Hepatocyte (in vitro differentiated cells): ENCODE data around the gene RESP18.

Experiments
- EZH2phosphoT487 ChIP-seq: fragments of 200-600 bp; sonication (generic); IDR thresholded peaks from one replicate; pipeline ENCODE4 v1.6.1; 2018; ENCODE audit warnings: antibody characterized with exemption, mild to moderate bottlenecking, low read depth, moderate library complexity; ENCODE audit not compliant: unreplicated experiment, severe bottlenecking
- TF ChIP-seq, protein P1 (sequence below): fragments of 200-600 bp; sonication (generic); IDR thresholded peaks from 2 replicates; pipeline ENCODE4 v1.5.1; 2016; ENCODE audit warnings: antibody characterized with exemption, mild to moderate bottlenecking; ENCODE audit not compliant: poor library complexity

DNA sequence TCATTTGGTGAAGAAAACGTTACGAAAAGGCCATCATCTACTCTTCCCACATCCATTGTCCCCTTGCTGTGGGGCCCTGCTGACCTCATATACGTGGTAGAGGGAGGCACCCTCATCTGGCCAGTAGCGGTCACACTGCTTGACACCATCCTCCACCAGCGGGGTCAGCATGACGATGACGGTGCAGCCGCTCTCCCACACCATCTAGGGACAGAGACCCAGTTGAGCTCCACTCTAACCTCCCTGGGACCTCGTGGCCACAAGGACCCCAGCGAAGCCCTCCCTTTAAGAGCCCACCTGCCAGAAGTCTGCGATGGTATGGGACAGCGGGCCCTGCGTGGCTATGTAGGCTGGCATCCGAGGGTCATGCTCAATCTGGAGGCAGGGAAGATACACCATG lies 36.4 kb downstream of the RESP18 start:
- TF ChIP-seq, protein P1, sequence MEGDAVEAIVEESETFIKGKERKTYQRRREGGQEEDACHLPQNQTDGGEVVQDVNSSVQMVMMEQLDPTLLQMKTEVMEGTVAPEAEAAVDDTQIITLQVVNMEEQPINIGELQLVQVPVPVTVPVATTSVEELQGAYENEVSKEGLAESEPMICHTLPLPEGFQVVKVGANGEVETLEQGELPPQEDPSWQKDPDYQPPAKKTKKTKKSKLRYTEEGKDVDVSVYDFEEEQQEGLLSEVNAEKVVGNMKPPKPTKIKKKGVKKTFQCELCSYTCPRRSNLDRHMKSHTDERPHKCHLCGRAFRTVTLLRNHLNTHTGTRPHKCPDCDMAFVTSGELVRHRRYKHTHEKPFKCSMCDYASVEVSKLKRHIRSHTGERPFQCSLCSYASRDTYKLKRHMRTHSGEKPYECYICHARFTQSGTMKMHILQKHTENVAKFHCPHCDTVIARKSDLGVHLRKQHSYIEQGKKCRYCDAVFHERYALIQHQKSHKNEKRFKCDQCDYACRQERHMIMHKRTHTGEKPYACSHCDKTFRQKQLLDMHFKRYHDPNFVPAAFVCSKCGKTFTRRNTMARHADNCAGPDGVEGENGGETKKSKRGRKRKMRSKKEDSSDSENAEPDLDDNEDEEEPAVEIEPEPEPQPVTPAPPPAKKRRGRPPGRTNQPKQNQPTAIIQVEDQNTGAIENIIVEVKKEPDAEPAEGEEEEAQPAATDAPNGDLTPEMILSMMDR, result no peak
- TF ChIP-seq EZH2phosphoT487, result no peak
